Raji (cell line): ENCODE results near the gene URAD.

Source experiments
- POLR2A ChIP-seq: IDR thresholded peaks from 2 replicates; pipeline ENCODE4 v1.6.1; 2011; ENCODE audit warnings: low read depth, low read length, control low read depth; ENCODE audit not compliant: insufficient read depth

URAD gene

DNA sequence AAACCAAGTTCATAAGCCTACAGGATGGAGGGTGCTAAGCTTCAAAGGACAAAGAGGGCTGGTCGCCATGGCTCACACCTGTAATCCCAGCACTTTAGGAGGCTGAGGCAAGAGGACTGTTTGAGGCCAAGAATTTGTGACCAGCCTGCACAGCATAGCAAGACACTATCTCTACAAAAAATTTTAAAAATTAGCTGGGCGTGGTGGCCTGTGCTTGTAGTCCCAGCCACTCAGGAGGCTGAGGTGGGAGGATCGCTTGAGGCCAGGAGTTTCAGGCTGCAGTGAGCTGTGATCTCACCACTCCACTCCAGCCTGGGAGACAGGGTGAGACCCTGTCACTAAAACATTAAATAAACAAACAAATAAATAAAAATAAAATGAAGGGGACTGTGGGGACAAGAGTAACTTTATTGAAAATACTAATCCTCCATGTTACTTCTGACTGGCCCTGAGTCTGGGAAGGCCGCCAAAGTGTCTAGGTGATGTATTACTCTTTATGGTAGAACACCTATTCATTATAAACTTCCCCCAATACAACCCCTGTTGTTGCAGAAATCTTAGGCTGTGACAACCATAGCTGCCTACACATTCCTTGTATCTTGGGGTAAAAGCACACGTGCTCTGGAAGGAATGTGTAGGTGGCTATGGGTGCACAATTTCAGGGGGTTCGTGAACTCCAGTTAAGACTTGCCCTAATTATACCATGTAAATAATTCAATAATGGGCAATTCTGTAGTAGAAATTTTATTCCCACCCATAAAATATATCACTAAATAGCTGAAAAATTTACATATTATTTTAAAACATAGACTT is 14.6 kb upstream of the URAD start:
- no peak for TF ChIP-seq POLR2A

- TF ChIP-seq POLR2A = no peak
These were observed 13.5 kb upstream of the URAD start for GRCh38 chr13:28001837-28002473.

GRCh38 chr13:28001049-28001448 is 12.6 kb upstream of the URAD start:
- TF ChIP-seq POLR2A = no peak

DNA sequence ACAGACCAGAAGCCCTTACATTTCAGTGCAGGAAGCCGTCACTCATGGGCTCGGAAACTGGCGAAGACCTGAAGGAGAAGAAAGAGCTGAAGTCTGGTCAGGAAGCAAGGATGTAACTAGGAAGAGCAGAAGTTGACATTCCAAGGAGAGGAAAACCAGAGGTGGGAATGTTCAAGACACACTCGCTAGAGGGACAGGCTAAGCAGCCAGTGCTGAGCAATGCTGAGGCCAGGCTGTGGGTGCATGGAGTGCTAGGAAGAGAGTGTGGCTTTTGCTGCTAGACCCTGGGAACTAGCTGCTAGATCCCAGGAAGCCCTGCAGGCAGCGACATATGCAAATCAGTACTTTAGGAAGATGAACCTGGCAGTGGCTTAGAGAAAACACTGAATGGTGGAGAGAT is 12.1 kb upstream of the URAD start:
- no peak for TF ChIP-seq POLR2A

GRCh38 chr13:27997904-27998522 is 9.5 kb upstream of the URAD start:
- TF ChIP-seq POLR2A = no peak

DNA sequence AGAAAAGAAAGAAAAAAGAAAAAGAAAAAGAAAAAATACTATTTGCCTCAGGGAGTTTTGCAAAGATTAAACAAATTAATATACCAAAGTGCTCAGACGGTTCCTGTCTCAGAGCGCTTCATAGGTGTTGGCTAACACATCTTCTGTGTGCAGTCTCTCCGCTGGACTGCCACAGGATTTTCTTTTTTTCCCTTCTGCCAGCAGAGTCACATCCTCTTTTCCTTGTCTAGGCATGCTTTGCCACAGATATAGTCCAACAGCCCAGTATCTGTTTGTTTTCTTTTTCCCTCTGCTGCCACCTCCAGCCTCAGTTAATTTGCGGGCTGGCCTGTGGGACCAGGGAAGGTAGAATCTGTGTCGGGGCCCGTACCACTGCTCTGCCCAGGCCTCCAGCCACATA is 3.4 kb upstream of the URAD start:
- TF ChIP-seq POLR2A = no peak

GRCh38 chr13:27985600-27985999 is 2.9 kb downstream of the URAD start:
- TF ChIP-seq POLR2A = no peak

GRCh38 chr13:27982361-27982760 is 6.1 kb downstream of the URAD start:
- no peak for TF ChIP-seq POLR2A

DNA sequence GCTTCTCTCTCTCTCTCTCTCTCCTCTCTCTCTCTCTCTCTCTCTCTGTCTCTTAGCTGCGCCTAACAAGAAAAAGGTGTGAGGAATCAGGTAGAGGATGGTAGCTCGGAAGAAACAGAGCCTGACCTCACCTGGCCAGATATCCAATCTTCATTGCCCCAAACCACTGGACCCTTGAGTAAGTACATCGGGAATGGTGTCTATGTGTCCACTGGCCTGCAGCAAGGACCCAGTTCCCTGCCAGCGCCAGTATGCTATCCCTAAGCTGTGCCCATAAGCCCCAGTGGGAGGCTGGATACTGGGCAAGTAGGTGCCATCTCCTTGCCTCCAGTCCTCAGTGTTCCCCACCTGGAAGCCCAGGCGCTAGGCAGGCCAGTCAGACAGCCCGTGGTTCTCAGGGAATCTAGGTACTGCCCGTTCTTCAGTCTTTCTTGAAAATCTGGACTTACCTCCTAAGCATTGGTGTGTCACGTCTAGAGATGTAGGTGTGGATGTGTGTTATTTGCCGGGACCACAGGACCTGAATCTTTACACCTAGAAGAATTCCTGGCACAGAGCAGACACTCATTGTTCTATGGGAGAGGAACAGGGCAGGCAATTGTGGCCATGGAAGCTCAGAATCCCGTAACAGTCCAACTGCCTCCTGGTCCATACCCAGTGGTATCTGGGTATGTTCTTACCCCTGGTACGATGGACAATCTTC is 7.3 kb downstream of the URAD start:
- TF ChIP-seq POLR2A = no peak

DNA sequence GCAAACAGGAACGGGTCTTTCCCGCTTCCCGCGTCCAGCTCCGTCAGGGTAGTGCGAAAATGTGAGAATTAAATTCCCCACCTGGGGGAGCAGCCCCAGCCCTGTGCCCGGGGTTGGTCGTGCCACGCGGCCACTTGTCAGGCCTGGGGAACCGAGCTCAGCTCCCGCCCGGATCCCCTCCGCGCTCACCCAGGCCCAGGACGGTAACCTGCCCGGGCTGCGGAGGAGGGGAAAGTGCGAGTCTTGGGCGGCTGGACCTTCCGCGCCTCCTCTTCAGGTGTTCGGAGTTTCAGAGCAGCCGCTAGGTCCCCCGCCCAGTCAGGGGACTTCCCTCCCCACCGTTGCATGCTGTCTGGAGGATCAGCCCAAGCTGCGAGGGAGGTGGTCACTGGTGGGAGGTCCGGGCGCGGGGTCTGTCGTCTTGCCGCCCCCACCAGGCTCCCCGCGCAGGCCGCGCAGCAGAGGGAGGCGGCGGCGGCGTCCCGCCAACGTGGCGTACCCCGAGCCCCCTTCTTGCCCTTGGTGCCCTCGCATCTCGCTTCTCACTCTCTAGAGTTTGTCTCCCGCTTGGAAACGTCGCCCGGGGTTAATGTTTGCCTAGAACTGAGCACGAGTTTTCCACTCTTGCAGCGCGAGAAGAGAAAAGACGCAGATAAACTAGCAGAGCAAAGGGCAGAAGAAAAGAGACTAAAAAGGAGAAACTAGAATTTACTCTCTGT is 8.1 kb downstream of the URAD start:
- TF ChIP-seq POLR2A = no peak

GRCh38 chr13:27979765-27980279 is 8.7 kb downstream of the URAD start:
- no peak for TF ChIP-seq POLR2A

DNA sequence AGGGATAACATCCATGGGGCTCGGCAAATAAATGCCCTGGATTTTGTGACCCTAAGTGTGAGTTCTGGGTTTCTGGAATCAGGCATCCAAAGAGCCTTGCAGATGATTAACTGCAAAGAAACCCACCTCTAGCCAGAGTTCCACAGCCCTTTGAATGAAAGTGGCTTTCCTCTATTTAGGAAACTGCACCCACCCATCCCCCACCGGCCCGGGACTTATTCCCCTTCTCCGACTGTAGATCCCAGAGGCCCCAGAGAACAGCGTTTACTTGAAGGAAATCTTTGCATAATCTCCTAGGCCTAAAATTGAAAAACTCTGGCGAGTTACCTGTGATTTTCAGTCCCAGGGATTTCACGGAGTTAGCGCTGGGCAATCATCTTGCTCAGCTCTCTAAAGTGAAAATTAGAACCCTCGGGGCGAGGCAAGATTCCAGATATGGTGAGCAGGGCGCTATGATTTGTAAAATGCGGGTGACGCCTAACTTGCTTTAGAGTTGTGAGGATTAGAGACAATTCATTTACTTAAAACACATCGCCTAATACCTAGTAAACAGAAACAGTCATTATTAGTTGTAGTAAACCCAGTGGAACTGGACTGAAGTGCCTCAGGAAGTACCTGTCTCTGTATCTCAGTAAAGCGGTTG is 9.4 kb downstream of the URAD start:
- no peak for TF ChIP-seq POLR2A

DNA sequence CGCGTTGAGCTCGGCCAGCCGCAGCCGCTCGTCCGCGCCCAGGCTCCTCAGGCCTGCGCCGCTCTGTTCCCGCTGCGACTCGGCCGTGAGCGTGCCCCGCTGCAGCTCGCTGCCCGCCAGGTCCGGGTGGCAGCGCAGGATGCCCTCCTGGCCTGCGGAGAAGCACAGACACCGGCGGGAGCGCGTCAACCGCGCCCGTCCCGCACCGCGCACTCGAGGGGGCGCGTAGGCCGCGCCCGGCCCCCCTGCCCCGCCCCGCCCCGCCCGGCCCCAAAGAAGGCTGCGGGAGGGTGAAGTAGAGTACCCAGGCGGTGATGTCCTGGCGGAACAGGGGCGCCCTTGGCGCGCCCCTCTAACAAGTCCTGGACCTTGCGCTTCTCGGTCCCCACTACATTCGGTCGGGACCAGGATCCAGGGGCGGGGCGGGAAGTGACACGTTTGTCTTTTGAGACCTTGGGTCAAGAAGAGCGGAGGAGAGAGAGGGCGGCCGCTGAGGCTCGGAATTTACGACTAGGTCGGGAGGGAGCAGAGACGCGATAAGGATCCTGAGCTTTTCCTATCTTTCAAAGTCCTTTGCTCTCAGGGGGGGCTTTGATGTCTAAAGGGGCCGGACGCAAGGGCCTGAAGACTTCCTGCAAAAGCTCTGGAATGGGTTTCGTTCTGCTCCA is 10.1 kb downstream of the URAD start:
- no peak for TF ChIP-seq POLR2A

- no peak for TF ChIP-seq POLR2A
These were observed 10.8 kb downstream of the URAD start for GRCh38 chr13:27977476-27978300.
